ENCODE measurements around the gene PEA15. TPM values are rescaled to one million over a fixed set of nuclear protein-coding genes. Genes with fewer than 3 reads are reported as not detected.

PEA15 gene
- total and polyA plus RNA-seq, 2 donors (not counting 3 experiments of a cell fraction or from before 2014, with no cell fraction given) = 250 to 304 TPM

DNA sequence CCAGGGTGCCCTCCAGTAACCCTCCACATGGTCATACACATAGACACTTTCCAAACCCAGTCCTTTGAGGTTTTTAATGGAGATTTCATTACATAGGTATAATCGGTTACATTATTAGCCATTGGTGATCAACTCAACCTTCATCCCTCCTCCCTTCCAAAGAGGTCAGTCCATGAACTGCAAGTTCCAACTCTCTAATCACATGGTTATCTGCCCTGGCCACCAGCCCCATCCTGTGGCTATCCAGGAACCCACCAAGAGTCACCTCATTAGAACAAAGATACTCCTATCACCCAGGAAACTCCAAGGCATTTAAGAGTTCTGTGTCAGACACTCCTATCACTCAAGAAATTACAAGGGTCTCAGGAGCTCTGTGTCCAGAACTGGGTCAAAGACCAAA is 41.6 kb upstream of the PEA15 start:
- H2AFZ ChIP-seq (ENCODE audit: low read depth, low read length) = no peak overlapping the region
- peaks cover 6 to 9% of the 10 kb centered on the region in 2 experiments for H3K27me3 ChIP-seq (ENCODE audit: control insufficient read depth in 2 of 2, insufficient read depth in 2 of 2, low read length in 2 of 2)
- BruUV-seq (replicated peaks) = no TSS peak
- H3K9me1 ChIP-seq (replicated peaks; ENCODE audit: control insufficient read depth, extremely low read depth, insufficient read depth, low read length) = no peaks in the 10 kb centered on the region
- no peak overlapping the region for H3K27ac ChIP-seq (ENCODE audit: insufficient read depth, low read depth, low read length)
- CTCF ChIA-PET = interaction anchor here (1.2 to 1.6 kb wide), 2 partner anchors 30 to 88 kb away, joined by 4 to 5 read pairs; no protein-coding TSS in a partner anchor
- no peaks in the 10 kb centered on the region for H3K9me3 ChIP-seq (replicated peaks; ENCODE audit: control insufficient read depth, insufficient read depth, low read length)
- POLR2A ChIA-PET = no interaction called here
- TF ChIP-seq MYC (IDR thresholded peaks at IDR 0.05; ENCODE audit: low read depth, low read length) = no peak
- TF ChIP-seq JUN (IDR thresholded peaks at IDR 0.05; ENCODE audit: borderline replicate concordance, insufficient read depth, insufficient read length, low read depth) = no peak
- TF ChIP-seq POLR2A (IDR thresholded peaks at IDR 0.05; ENCODE audit: low read depth, low read length) = no peak
- TF ChIP-seq, protein P1, sequence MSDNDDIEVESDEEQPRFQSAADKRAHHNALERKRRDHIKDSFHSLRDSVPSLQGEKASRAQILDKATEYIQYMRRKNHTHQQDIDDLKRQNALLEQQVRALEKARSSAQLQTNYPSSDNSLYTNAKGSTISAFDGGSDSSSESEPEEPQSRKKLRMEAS (IDR thresholded peaks at IDR 0.05; ENCODE audit: insufficient read depth, insufficient read length) = no peak
- TF ChIP-seq FOS (IDR thresholded peaks at IDR 0.05; ENCODE audit: borderline replicate concordance, insufficient read depth, low read length) = no peak
- no peak for TF ChIP-seq GATA2 (IDR thresholded peaks at IDR 0.05; ENCODE audit: insufficient read depth, insufficient read length, low read depth, low read length)
- TF ChIP-seq POLR2AphosphoS5 (IDR thresholded peaks at IDR 0.05; ENCODE audit: insufficient read depth, low read depth, low read length) = no peak
- TF ChIP-seq EZH2 (IDR thresholded peaks at IDR 0.05; ENCODE audit: borderline replicate concordance, low read depth, low read length, severe bottlenecking) = no peak
- TF ChIP-seq, protein P2, sequence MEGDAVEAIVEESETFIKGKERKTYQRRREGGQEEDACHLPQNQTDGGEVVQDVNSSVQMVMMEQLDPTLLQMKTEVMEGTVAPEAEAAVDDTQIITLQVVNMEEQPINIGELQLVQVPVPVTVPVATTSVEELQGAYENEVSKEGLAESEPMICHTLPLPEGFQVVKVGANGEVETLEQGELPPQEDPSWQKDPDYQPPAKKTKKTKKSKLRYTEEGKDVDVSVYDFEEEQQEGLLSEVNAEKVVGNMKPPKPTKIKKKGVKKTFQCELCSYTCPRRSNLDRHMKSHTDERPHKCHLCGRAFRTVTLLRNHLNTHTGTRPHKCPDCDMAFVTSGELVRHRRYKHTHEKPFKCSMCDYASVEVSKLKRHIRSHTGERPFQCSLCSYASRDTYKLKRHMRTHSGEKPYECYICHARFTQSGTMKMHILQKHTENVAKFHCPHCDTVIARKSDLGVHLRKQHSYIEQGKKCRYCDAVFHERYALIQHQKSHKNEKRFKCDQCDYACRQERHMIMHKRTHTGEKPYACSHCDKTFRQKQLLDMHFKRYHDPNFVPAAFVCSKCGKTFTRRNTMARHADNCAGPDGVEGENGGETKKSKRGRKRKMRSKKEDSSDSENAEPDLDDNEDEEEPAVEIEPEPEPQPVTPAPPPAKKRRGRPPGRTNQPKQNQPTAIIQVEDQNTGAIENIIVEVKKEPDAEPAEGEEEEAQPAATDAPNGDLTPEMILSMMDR (IDR thresholded peaks at IDR 0.05; ENCODE audit: extremely low read depth in 1 of 2, insufficient read depth in 1 of 2, low read depth in 1 of 2, low read length in 2 of 2) = no peak
- no peak overlapping the region for H3K4me2 ChIP-seq (ENCODE audit: insufficient read depth, low read length)
- no peak for DNase-seq (ENCODE audit: low read depth, low spot score)
- no peaks in the 10 kb centered on the region for H3K36me3 ChIP-seq (ENCODE audit: control insufficient read depth in 2 of 2, extremely low read depth in 1 of 2, insufficient read depth in 2 of 2, low read length in 2 of 2)
- dilution Hi-C loops (cut with MboI; ENCODE audit: extremely low pct_ligation_motif_present, low sequenced_read_pairs) (no loop called here), intact Hi-C loops (cut with micrococcal nuclease) (no loop called here)
- no peak for FAIRE-seq
- no peaks in the 10 kb centered on the region for H4K20me1 ChIP-seq (replicated peaks; ENCODE audit: control insufficient read depth, extremely low read depth, insufficient read depth, low read length)
- no peaks in the 10 kb centered on the region for H3K79me2 ChIP-seq (ENCODE audit: control insufficient read depth, insufficient read depth, low read length)
- no peaks in the 10 kb centered on the region for H3K4me1 ChIP-seq (ENCODE audit: control insufficient read depth, extremely low read depth, insufficient read depth, low read length)
- no peak overlapping the region for H3K9ac ChIP-seq (replicated peaks; ENCODE audit: extremely low read depth, insufficient read depth, low read length)
- no peak overlapping the region for H3K4me3 ChIP-seq (replicated peaks in 1 of 3; ENCODE audit: insufficient read depth in 1 of 3, low read depth in 1 of 3, low read length in 3 of 3)

Measured in endothelial cell of umbilical vein (primary cell).